AG20443 (cell line): ENCODE measurements around the gene THAP4.
A peak's percentile ranks its signal among the peaks of the same experiment; 100 is the strongest.

Experiments used
- DNase-seq: peaks from one replicate; pipeline ENCODE4 v3.0.0; 2012; ENCODE audit warnings: low spot score, mixed read lengths

Gene THAP4

GRCh38 chr2:241638940-241639339 lies 2.0 kb upstream of the THAP4 start:
- no peak for DNase-seq

- DNase-seq: peak; percentile 76
Observed at GRCh38 chr2:241637795-241638660, 1.1 kb upstream of the THAP4 start.

- peak; percentile 76 for DNase-seq
Observed at GRCh38 chr2:241636182-241637017, 558 bp downstream of the THAP4 start.

- no peak for DNase-seq
Observed at GRCh38 chr2:241635756-241636155, 1.2 kb downstream of the THAP4 start.

GRCh38 chr2:241633561-241633960 lies 3.4 kb downstream of the THAP4 start:
- DNase-seq: no peak

- no peak for DNase-seq
Observed at GRCh38 chr2:241632478-241633325, 4.3 kb downstream of the THAP4 start.

GRCh38 chr2:241629762-241630435 lies 7.1 kb downstream of the THAP4 start:
- DNase-seq: no peak

- DNase-seq: no peak
Observed at GRCh38 chr2:241627675-241628074, 9.3 kb downstream of the THAP4 start.

GRCh38 chr2:241620419-241620769 lies 16.6 kb downstream of the THAP4 start:
- DNase-seq: no peak

- DNase-seq: no peak
Observed at GRCh38 chr2:241619597-241620418, 17.1 kb downstream of the THAP4 start.

GRCh38 chr2:241618829-241619228 lies 18.1 kb downstream of the THAP4 start:
- no peak for DNase-seq

GRCh38 chr2:241618296-241618805 lies 18.6 kb downstream of the THAP4 start:
- DNase-seq: no peak

GRCh38 chr2:241617431-241618154 lies 19.4 kb downstream of the THAP4 start:
- no peak for DNase-seq

GRCh38 chr2:241616168-241617125 lies 20.5 kb downstream of the THAP4 start:
- no peak for DNase-seq

GRCh38 chr2:241615522-241616052 lies 21.4 kb downstream of the THAP4 start:
- no peak for DNase-seq

GRCh38 chr2:241615041-241615440 lies 21.9 kb downstream of the THAP4 start:
- DNase-seq: no peak

GRCh38 chr2:241613017-241613780 lies 23.8 kb downstream of the THAP4 start:
- DNase-seq: no peak
